Cardiac muscle cell (in vitro differentiated cells and primary cell): ENCODE measurements around the gene CDC25A. TPM values are rescaled to one million over a fixed set of nuclear protein-coding genes. Genes with fewer than 3 reads are reported as not detected.
"Not testable (repeated sequence)": the region's sequence is repeated elsewhere in the genome, so short reads cannot be mapped to it uniquely, and the experiment has no call there.

ENCODE experiments used
- DNase-seq, 2 donors: peaks; one replicate each; pipeline versions ENCODE4 v3.0.0 to v3.0.0-alpha.2; 2010 to 2017; ENCODE audit warnings: low read depth in 1 of 2, low spot score in 1 of 2
- H3K27ac ChIP-seq: fragments of 200-600 bp; sonication (generic); 2 replicates; pipeline ENCODE4 v1.5.1; 2016
- H3K27me3 ChIP-seq: fragments of 200-600 bp; sonication (generic); 2 replicates; pipeline ENCODE4 v1.6.0; 2016; ENCODE audit warnings: control low read depth
- H3K36me3 ChIP-seq: fragments of 200-600 bp; sonication (generic); 2 replicates; pipeline ENCODE4 v1.5.1; 2016; ENCODE audit warnings: control low read depth
- H3K4me1 ChIP-seq: fragments of 200-600 bp; sonication (generic); 2 replicates; pipeline ENCODE4 v1.8.1; 2017; ENCODE audit warnings: low read depth, mild to moderate bottlenecking, mixed run types
- H3K4me3 ChIP-seq: fragments of 200-600 bp; sonication (generic); 2 replicates; pipeline ENCODE4 v1.5.1; 2016; ENCODE audit warnings: mild to moderate bottlenecking
- H3K9me3 ChIP-seq: fragments of 200-600 bp; sonication (generic); 2 replicates; pipeline ENCODE4 v1.5.1; 2017; ENCODE audit warnings: low read depth, mild to moderate bottlenecking, control low read depth
- polyA plus RNA-seq: library from polyadenylated mRNA; unstranded; fragments of >200 nt; fragmentation: Nextera tagmentation; extraction: Ambion mirVana; gene quantifications from 2 replicates; pipeline ENCODE4 v1.2.1, GENCODE V29; 2016
- total RNA-seq: library from RNA; depleted of rRNA; stranded (reverse); fragments of >200 nt; gene quantifications from 2 replicates; pipeline ENCODE4 v1.2.3, GENCODE V29; 2016
- TF ChIP-seq, protein P1 (sequence below): IDR thresholded peaks from 2 replicates; pipeline ENCODE4 v1.5.1; 2012; ENCODE audit warnings: low read depth, mild to moderate bottlenecking, low read length

Gene CDC25A
- total and polyA plus RNA-seq, 2 experiments from 2014 or later = 12.6 to 12.8 TPM

DNA sequence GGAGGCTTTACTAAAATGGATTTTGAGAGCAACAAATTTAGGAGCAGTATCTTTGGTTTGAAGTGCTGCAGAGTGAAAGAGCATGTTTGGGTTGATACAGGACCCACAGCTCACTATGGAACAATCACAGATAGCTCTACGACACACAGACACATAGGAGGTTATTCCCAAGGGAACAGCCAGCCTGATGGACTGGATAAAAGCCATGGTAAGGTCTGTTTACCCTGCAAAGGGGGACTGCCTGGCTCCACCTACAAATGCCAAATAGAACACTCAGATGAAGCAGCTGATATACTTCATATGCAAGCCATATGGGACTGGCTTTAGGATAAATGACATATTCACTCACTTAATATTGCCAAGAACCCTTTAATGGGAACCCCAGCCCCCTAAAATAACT lies 75.4 kb downstream of the CDC25A start:
- Histone ChIP-seq H3K36me3 (no peaks in the 10 kb centered on the region), H3K4me1 (no peaks in the 10 kb centered on the region), H3K27me3 (no peaks in the 10 kb centered on the region), H3K27ac (no peak overlapping the region), H3K4me3 (no peak overlapping the region), H3K9me3 (no peaks in the 10 kb centered on the region)
- no peak for DNase-seq
- TF ChIP-seq, protein P1, sequence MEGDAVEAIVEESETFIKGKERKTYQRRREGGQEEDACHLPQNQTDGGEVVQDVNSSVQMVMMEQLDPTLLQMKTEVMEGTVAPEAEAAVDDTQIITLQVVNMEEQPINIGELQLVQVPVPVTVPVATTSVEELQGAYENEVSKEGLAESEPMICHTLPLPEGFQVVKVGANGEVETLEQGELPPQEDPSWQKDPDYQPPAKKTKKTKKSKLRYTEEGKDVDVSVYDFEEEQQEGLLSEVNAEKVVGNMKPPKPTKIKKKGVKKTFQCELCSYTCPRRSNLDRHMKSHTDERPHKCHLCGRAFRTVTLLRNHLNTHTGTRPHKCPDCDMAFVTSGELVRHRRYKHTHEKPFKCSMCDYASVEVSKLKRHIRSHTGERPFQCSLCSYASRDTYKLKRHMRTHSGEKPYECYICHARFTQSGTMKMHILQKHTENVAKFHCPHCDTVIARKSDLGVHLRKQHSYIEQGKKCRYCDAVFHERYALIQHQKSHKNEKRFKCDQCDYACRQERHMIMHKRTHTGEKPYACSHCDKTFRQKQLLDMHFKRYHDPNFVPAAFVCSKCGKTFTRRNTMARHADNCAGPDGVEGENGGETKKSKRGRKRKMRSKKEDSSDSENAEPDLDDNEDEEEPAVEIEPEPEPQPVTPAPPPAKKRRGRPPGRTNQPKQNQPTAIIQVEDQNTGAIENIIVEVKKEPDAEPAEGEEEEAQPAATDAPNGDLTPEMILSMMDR = no peak

DNA sequence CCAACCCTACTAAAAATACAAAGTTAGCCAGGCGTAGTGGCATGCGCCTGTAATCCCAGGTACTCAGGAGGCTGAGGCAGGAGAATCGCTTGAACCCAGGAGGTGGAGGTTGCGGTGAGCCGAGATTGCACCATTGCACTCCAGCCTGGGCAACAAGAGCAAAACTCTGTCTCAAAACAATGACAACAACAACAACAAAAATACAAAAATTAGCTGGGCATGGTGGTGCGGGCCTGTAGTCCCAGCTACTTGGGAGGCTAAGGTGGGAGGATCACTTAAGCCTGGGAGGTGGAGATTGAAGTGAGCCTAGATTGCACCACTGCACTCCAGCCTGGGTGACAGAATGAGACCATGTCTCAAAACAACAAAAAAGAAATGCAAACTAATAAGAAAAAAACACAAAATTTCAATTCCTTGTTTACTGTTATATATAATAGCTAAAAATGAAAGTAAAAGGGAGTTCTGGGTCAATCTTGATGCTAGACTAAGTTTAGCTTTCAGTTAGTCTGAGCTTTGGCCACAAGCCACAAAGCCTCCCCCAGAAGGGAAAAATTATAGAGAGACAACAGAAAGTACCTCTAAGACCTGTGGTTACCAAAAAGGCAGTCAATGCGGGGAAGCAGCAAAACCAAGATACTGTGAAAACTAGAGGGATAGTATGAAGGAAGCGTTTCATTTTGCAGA lies 76.0 kb downstream of the CDC25A start:
- not testable (repeated sequence) for H3K27me3 ChIP-seq, H3K36me3 ChIP-seq, DNase-seq, H3K9me3 ChIP-seq, H3K4me1 ChIP-seq, H3K4me3 ChIP-seq, H3K27ac ChIP-seq

DNA sequence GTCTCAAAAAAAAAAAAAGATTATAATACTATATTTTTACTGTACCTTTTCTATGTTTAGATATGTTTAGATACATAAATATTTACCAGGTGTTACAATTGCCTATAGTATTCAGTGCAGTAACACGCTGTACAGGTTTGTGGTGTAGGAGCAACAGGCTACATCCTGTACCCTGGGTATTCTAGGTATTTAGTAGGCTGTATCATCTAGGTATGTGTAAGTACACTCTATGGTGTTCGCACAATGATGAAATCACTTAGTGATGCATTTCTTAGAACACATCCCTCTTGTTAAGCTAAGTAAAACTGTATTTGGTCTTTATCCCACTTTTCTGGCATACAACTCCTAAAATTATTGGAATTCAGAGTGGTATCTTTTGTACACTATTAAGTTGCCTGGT lies 77.8 kb downstream of the CDC25A start:
- no peaks in the 10 kb centered on the region for H3K36me3 ChIP-seq
- no peak overlapping the region for H3K27ac ChIP-seq
- no peak for DNase-seq
- H3K4me3 ChIP-seq = no peak overlapping the region
- H3K27me3 ChIP-seq = no peaks in the 10 kb centered on the region
- no peaks in the 10 kb centered on the region for H3K4me1 ChIP-seq
- H3K9me3 ChIP-seq = no peaks in the 10 kb centered on the region
- TF ChIP-seq, protein P1 = no peak

DNA sequence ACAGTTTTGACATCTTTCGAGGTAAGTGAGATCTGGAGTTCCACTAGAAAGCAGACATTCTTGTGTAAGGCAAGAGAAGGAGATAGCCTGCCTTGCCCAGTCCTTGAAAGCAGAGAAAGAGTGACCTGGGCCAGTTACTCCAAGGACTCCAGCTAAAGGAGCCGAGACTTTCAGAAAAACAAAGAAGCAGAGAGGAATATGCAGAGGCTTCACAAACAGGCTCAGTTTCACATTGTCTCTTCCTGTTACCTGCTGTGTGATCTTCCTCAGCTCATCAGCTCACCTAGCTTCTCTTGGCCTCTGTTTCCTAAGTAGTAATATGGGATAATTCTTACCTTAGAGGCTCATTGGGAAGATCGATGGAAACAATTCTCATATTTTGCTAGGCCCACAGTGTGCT lies 81.0 kb downstream of the CDC25A start:
- DNase-seq = no peak
- Histone ChIP-seq H3K36me3 (no peaks in the 10 kb centered on the region), H3K27ac (no peak overlapping the region), H3K9me3 (no peaks in the 10 kb centered on the region), H3K4me1 (no peaks in the 10 kb centered on the region), H3K27me3 (no peaks in the 10 kb centered on the region), H3K4me3 (no peak overlapping the region)
- TF ChIP-seq, protein P1 = no peak

Other genes starting within 250 kb of the CDC25A start
- gene MAP4, start 172.0 kb downstream of the CDC25A start, total RNA-seq = 133 and 138 TPM in 2 replicates
- gene MAP4, start 172.0 kb downstream of the CDC25A start, polyA plus RNA-seq = 136 and 145 TPM in 2 replicates
- gene CAMP, start 35.1 kb upstream of the CDC25A start, total RNA-seq = not detected in 2 replicates
- gene CAMP, start 35.1 kb upstream of the CDC25A start, polyA plus RNA-seq = not detected in 2 replicates
- gene ZNF589, start 52.7 kb upstream of the CDC25A start, total RNA-seq = 9.1 and 19.4 TPM in 2 replicates
- gene ZNF589, start 52.7 kb upstream of the CDC25A start, polyA plus RNA-seq = 15.0 and 15.3 TPM in 2 replicates
- 40.5 and 42.1 TPM in 2 replicates for gene NME6, start 113.0 kb upstream of the CDC25A start, total RNA-seq
- 65.6 and 69.8 TPM in 2 replicates for gene NME6, start 113.0 kb upstream of the CDC25A start, polyA plus RNA-seq
- not detected in 2 replicates for gene SPINK8, start 145.2 kb upstream of the CDC25A start, total RNA-seq
- gene SPINK8, start 145.2 kb upstream of the CDC25A start, polyA plus RNA-seq = not detected in 2 replicates
- 0.51 TPM in 1 of 2 replicates, not detected in the other for gene FBXW12, start 183.8 kb upstream of the CDC25A start, total RNA-seq
- 0.39 TPM in 1 of 2 replicates, not detected in the other for gene FBXW12, start 183.8 kb upstream of the CDC25A start, polyA plus RNA-seq
- gene PLXNB1, start 241.7 kb upstream of the CDC25A start, total RNA-seq = 38.5 and 47.1 TPM in 2 replicates
- gene PLXNB1, start 241.7 kb upstream of the CDC25A start, polyA plus RNA-seq = 23.9 and 28.3 TPM in 2 replicates